GM21528 (cell line): ENCODE data around the gene JAK1.

Source experiments
- ATAC-seq: cut with Tn5 transposase; IDR thresholded peaks from one replicate; pipeline ENCODE4 v1.9.1; 2021; ENCODE audit warnings: mild to moderate bottlenecking, moderate library complexity; ENCODE audit not compliant: unreplicated experiment, low FRiP score

JAK1 gene

DNA sequence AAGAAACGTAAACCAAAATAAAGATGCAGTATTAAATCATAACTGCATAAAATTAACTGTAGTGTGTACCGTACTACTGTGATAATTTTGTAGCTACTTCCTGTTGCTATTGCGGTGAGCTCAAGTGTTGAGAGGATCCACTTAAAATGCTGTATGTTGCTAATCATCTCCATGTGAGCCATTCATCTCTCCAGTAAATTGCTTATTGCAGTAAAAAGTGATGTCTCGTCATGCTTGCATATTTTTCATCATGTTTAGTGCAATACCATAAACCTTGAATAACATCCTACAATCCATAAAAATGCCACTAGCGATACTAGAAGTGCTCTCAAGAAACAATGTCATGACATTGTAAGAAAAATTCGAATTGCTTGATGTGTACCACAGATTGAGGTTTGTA lies 155.2 kb downstream of the JAK1 start:
- no peak for ATAC-seq

DNA sequence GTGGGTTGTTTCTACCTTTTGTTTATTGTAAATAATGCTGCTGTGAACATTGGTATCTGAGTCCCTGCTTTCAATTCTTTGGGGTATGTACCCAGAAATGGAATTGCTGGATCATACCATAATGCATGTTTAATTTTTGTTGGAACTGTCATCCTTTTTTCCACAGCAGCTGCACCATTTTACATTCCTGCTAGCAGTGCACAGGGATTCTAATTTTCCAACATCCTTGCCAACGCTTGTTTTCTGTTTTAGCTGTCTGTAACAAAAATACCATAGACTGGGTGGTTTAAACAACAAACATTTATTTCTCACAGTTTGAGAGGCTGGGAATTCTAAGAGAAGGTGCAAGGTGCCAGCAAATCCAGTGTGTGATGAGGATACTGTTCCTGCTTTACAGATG lies 156.3 kb downstream of the JAK1 start:
- no peak for ATAC-seq

DNA sequence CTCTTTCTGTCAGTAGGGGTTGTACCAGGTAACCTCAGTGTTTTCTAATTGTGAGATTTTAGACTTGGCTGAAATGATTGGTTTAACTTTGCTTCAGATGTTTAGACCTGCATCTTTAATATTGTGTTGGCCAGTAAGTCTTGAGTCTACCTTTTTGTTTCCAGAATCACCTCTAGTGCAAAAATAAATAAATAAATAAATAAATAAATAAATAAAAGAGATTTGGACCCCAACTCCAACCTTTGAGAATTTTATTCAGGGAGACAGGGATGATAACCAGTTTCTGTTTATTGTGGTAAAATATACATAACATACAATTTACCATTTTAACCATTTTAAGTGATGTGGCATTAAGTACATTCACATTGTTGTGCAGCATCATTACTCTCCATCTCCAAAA lies 157.0 kb downstream of the JAK1 start:
- no peak for ATAC-seq

DNA sequence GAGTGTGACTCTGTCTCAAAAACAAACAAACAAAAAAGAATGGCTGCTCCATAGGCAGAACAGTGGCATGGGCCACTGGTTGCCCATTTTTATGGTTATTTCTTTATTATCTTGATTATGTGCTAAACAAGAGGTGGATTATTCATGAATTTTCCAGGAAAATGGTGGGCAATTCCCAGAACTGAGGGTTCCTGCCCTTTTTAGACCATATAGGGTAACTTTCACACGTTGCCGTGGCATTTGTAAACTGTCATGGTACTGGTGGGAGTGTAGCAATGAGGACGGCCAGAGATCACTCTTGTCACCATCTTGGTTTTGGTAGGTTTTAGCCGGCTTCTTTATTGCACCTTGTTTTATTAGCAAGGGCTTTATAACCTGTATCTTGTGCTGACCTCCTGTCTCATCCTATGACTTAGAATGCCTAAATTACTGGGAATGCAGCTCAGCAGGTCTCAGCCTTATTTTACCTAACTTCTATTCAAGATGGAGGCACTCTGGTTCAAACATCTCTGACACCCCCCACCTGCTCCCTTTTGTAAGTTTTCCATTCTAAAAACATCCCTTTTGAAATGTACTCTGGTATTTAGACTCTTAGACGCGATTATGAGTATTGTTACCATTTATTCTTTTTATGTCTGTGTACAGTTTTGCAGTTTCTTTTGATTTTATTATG lies 164.4 kb downstream of the JAK1 start:
- ATAC-seq: no peak

DNA sequence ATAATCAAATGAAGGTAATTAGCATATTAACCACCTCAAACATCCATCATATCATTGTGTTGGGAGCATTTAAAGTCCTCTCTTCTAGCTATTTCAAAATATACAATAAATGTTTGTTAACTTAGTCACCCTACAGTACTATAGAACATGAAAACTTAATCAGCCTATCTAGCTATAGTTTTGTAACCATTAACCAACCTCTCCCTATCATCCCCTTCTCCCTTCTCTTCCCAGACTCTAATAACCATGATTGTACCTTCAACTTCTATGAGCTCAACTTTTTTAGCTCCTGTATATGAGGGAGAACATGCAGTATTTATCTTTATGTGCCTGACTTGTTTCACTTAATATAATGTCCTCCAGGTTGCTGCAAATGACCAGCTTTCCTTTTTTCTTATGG lies 167.5 kb downstream of the JAK1 start:
- no peak for ATAC-seq

DNA sequence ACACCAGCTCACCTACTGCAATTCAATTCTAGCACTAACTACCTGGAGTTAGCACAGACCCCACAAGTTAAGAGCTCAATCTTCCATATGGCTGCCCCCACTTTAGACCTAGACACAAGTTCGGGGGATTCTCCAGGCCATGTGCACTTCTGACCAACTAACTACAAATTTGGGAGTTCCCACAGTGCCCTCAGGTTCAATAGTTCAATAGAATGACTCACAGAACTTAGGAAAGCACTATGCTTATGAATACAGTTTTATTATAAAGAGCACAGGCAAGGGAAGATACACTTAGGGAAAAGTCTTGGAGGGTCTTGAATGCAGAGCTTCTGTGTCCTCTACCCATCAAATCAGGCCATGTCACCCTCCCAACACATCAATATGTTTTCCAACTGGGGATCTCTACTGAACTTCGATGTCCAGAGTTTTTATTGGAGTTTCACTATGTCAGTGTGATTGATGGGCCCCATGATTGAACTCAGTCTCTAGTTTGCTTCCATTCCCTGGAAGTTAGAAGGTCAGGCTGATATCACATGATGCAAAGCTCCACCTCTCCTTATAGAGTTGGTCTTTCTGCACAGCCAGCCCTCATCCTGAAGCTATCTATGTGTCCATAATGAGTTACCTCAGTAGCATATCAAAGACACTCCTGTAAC lies 175.4 kb downstream of the JAK1 start:
- ATAC-seq: no peak
